ENCODE results near the gene ALK. TPM values are rescaled to one million over a fixed set of nuclear protein-coding genes. Genes with fewer than 3 reads are reported as not detected.

Gene ALK
- total RNA-seq, 1 experiment from 2014 or later: 0.87 TPM

- ATAC-seq: no peak
- ChIA-PET CTCF (no interaction called here), POLR2A (ENCODE audit: unreplicated experiment) (no interaction called here)
- H3K9me3 ChIP-seq (ENCODE audit: low read length): no peaks in the 10 kb centered on the region
- peaks cover 8% of the 10 kb centered on the region; the same call in 1 of the 2 replicates for H3K4me1 ChIP-seq (ENCODE audit: insufficient read depth, low read length)
- no peak overlapping the region for H3K4me3 ChIP-seq (ENCODE audit: low read length)
- intact Hi-C loops (cut with micrococcal nuclease): no loop called here
- H3K9ac ChIP-seq (ENCODE audit: low read length): no peak overlapping the region
- no peaks in the 10 kb centered on the region for H4K20me1 ChIP-seq (ENCODE audit: low read length)
- H3K79me2 ChIP-seq (ENCODE audit: low read length): no peaks in the 10 kb centered on the region
- no peak overlapping the region for H3K27ac ChIP-seq (ENCODE audit: low read length)
- no peaks in the 10 kb centered on the region for H3K9me2 ChIP-seq (replicated peaks; ENCODE audit: low read length)
- no peak overlapping the region for H2AFZ ChIP-seq (ENCODE audit: low read length)
- BruUV-seq (replicated peaks): no TSS peak
- no peaks in the 10 kb centered on the region for H3K36me3 ChIP-seq (ENCODE audit: low read depth, low read length)
- TF ChIP-seq EZH2 (IDR thresholded peaks at IDR 0.05; ENCODE audit: low read length, unreplicated experiment): no peak
- no peaks in the 10 kb centered on the region for H3F3A ChIP-seq (ENCODE audit: low read length, unreplicated experiment)
- peak; percentile 43 for DNase-seq
- H3K4me2 ChIP-seq (ENCODE audit: low read length): no peak overlapping the region
- H3K27me3 ChIP-seq (ENCODE audit: low read length): peaks cover 11% of the 10 kb centered on the region; the same call in 1 of the 2 replicates
These were observed 4.8 kb downstream of the ALK start for GRCh38 chr2:29916571-29916970.

GRCh38 chr2:29910960-29911359, 10.4 kb downstream of the ALK start:
- Histone ChIP-seq H3K27ac (ENCODE audit: low read length) (no peak overlapping the region), H3K36me3 (ENCODE audit: low read depth, low read length) (no peaks in the 10 kb centered on the region), H2AFZ (ENCODE audit: low read length) (no peak overlapping the region), H3F3A (ENCODE audit: low read length, unreplicated experiment) (no peaks in the 10 kb centered on the region), H3K4me3 (ENCODE audit: low read length) (no peak overlapping the region), H3K9ac (ENCODE audit: low read length) (no peak overlapping the region), H3K9me2 (replicated peaks; ENCODE audit: low read length) (no peaks in the 10 kb centered on the region), H3K4me1 (ENCODE audit: insufficient read depth, low read length) (no peaks in the 10 kb centered on the region), H3K79me2 (ENCODE audit: low read length) (no peaks in the 10 kb centered on the region), H4K20me1 (ENCODE audit: low read length) (no peaks in the 10 kb centered on the region), H3K9me3 (ENCODE audit: low read length) (no peaks in the 10 kb centered on the region), H3K27me3 (ENCODE audit: low read length) (peaks cover under 1% of the 10 kb centered on the region; the same call in 1 of the 2 replicates), H3K4me2 (ENCODE audit: low read length) (no peak overlapping the region)
- BruUV-seq (replicated peaks): no TSS peak
- no peak for DNase-seq
- ATAC-seq: no peak
- TF ChIP-seq EZH2 (IDR thresholded peaks at IDR 0.05; ENCODE audit: low read length, unreplicated experiment): no peak
- TF ChIP-seq CTCF (conservative IDR thresholded peaks at IDR 0.05; ENCODE audit: low read depth, low read length): no peak
- TF ChIP-seq EZH2phosphoT487 (IDR thresholded peaks at IDR 0.05; ENCODE audit: borderline replicate concordance, low read length): no peak
- ChIA-PET POLR2A (ENCODE audit: unreplicated experiment) (no interaction called here), CTCF (no interaction called here)
- intact Hi-C loops (cut with micrococcal nuclease): no loop called here

GRCh38 chr2:29910465-29910864, 10.9 kb downstream of the ALK start:
- Histone ChIP-seq H3K9me2 (replicated peaks; ENCODE audit: low read length) (no peaks in the 10 kb centered on the region), H3K4me3 (ENCODE audit: low read length) (no peak overlapping the region), H3K36me3 (ENCODE audit: low read depth, low read length) (no peaks in the 10 kb centered on the region), H3K9me3 (ENCODE audit: low read length) (no peaks in the 10 kb centered on the region), H3K9ac (ENCODE audit: low read length) (no peak overlapping the region), H2AFZ (ENCODE audit: low read length) (no peak overlapping the region), H3F3A (ENCODE audit: low read length, unreplicated experiment) (no peaks in the 10 kb centered on the region), H3K4me2 (ENCODE audit: low read length) (no peak overlapping the region), H3K4me1 (ENCODE audit: insufficient read depth, low read length) (no peaks in the 10 kb centered on the region), H3K79me2 (ENCODE audit: low read length) (no peaks in the 10 kb centered on the region), H3K27ac (ENCODE audit: low read length) (no peak overlapping the region), H3K27me3 (ENCODE audit: low read length) (peaks cover 5% of the 10 kb centered on the region; the same call in 1 of the 2 replicates), H4K20me1 (ENCODE audit: low read length) (no peaks in the 10 kb centered on the region)
- ChIA-PET CTCF (no interaction called here), POLR2A (ENCODE audit: unreplicated experiment) (no interaction called here)
- BruUV-seq (replicated peaks): no TSS peak
- intact Hi-C loops (cut with micrococcal nuclease): no loop called here
- peak; percentile 52 for DNase-seq
- no peak for ATAC-seq
- TF ChIP-seq EZH2phosphoT487 (IDR thresholded peaks at IDR 0.05; ENCODE audit: borderline replicate concordance, low read length): no peak
- TF ChIP-seq EZH2 (IDR thresholded peaks at IDR 0.05; ENCODE audit: low read length, unreplicated experiment): no peak
- no peak for TF ChIP-seq CTCF (conservative IDR thresholded peaks at IDR 0.05; ENCODE audit: low read depth, low read length)
